ENCODE data around the gene SKOR2. TPM values are rescaled to one million over a fixed set of nuclear protein-coding genes. Genes with fewer than 3 reads are reported as not detected.

SKOR2 gene
- total and polyA plus RNA-seq, 2 donors (not counting 1 experiment from before 2014, with no cell fraction given), result not detected

Small RNA genes within 50 kb of the gene (small RNA-seq; reads per million reads assigned to genes)
- gene RNU6-1131P (ENCODE audit: insufficient read length, low read depth, low replicate concordance), result not detected

Other genes starting within 250 kb of the SKOR2 start
- gene ELOA2, start 216.0 kb downstream of the SKOR2 start, total RNA-seq, result not detected in 2 replicates
- gene ELOA2, start 216.0 kb downstream of the SKOR2 start, polyA plus RNA-seq, result not detected in 2 replicates
- 43.9 and 45.5 TPM in 2 replicates for gene HDHD2, start 101.2 kb downstream of the SKOR2 start, total RNA-seq
- gene HDHD2, start 101.2 kb downstream of the SKOR2 start, polyA plus RNA-seq, result 7.3 and 9.0 TPM in 2 replicates
- gene IER3IP1, start 75.3 kb downstream of the SKOR2 start, total RNA-seq, result 8.2 and 8.7 TPM in 2 replicates
- gene IER3IP1, start 75.3 kb downstream of the SKOR2 start, polyA plus RNA-seq, result 2.4 and 3.2 TPM in 2 replicates